Right cardiac atrium (tissue), 5 donors: ENCODE results near the gene UBQLN4. TPM values are rescaled to one million over a fixed set of nuclear protein-coding genes. Genes with fewer than 3 reads are reported as not detected.

Source experiments
- ATAC-seq, 2 donors: fragments of 200-7000 bp; cut with Tn5 transposase; one replicate each; pipeline versions ENCODE4 v1.8.0 to v1.9.1; 2020; ENCODE audit warnings: moderate library complexity in 2 of 2, mild to moderate bottlenecking in 1 of 2
- DNase-seq, 3 donors: peaks; one replicate each; pipeline ENCODE4 v3.0.0-alpha.2; 2020
- H3K27ac ChIP-seq: one replicate; pipeline ENCODE4 v1.5.1; 2013; ENCODE audit warnings: mild to moderate bottlenecking, low read length, control low read depth, moderate library complexity
- H3K27me3 ChIP-seq: one replicate; pipeline ENCODE4 v1.6.1; 2013; ENCODE audit not compliant: control insufficient read depth, insufficient read depth
- H3K4me1 ChIP-seq: one replicate; pipeline ENCODE4 v1.6.1; 2013; ENCODE audit warnings: low read length; ENCODE audit not compliant: control insufficient read depth, insufficient read depth
- H3K4me3 ChIP-seq: one replicate; pipeline ENCODE4 v1.5.1; 2013; ENCODE audit warnings: low read length, control low read depth
- H3K9me3 ChIP-seq: one replicate; pipeline ENCODE4 v1.6.1; 2013; ENCODE audit warnings: low read length; ENCODE audit not compliant: control insufficient read depth
- WGBS: extraction: QIAGEN DNeasy Blood & Tissue Kit; methylation state at CpG from one replicate; pipeline ENCODE4 v1.1.7; 2013; 5-methylcytosine and 5-hydroxymethylcytosine counted together
- intact Hi-C, 4 donors: fragments of 100-400 bp; cut with DNase I; formaldehyde crosslinking; loops; one replicate each; pipeline versions ENCODE4 v1.11.0 to v1.14.0; 2022 to 2023
- polyA plus RNA-seq: library from polyadenylated mRNA; stranded (reverse); fragments of 200-250 nt; gene quantifications from one replicate; pipeline ENCODE4 v1.2.3, GENCODE V29; 2013
- total RNA-seq, 4 donors: library from RNA; stranded (reverse); fragmentation: NEBNext Ultra II Directional; extraction: Animal tissue kit (Norgen Biotek cat#: 25700); gene quantifications; one replicate each; pipeline ENCODE4 v1.2.1, GENCODE V29; 2021
- donor health status: healthy with polysubstance abuse.
- donor health status: DM: no; HTN: yes; CAD: no.
- donor health status: DM: no; HTN: no; CAD: no.
- donor health status: DM: no; HTN: yes; CAD: no; lungs with severe emphysema.
- donor health status: DM: yes; HTN: yes; CAD: no.

The UBQLN4 gene
- total and polyA plus RNA-seq, 5 donors = 13.7 to 28.7 (median 26.7) TPM

- Histone ChIP-seq H3K9me3 (no peaks in the 10 kb centered on the region), H3K4me3 (no peak overlapping the region), H3K27me3 (no peaks in the 10 kb centered on the region), H3K27ac (no peak overlapping the region), H3K4me1 (peaks cover 9% of the 10 kb centered on the region)
- 75% methylated on average over 3 of the region's 3 CpGs for WGBS
- intact Hi-C loops = loop anchor here (2.0 to 10.0 kb wide), 3 partner anchors 35 to 129 kb away; no protein-coding TSS in a partner anchor
- ATAC-seq = no peak
- DNase-seq = peak in 1 of 3 donors; percentile 21
These were observed 42.4 kb upstream of the UBQLN4 start for GRCh38 chr1:156095906-156096508.

GRCh38 chr1:156091610-156092009 is 38.0 kb upstream of the UBQLN4 start:
- H3K9me3 ChIP-seq = no peaks in the 10 kb centered on the region
- WGBS = 63% methylated on average over 2 of the region's 2 CpGs
- DNase-seq = no peak
- intact Hi-C loops = loop anchor here in 3 of 4 donors (2.0 to 10.0 kb wide), 3 partner anchors 131 to 133 kb away; no protein-coding TSS in a partner anchor
- H3K4me1 ChIP-seq = no peaks in the 10 kb centered on the region
- ATAC-seq = no peak
- H3K4me3 ChIP-seq = no peak overlapping the region
- no peaks in the 10 kb centered on the region for H3K27me3 ChIP-seq
- no peak overlapping the region for H3K27ac ChIP-seq

- H3K4me3 ChIP-seq = no peak overlapping the region
- H3K27ac ChIP-seq = no peak overlapping the region
- H3K9me3 ChIP-seq = no peaks in the 10 kb centered on the region
- DNase-seq (peak; percentile 85 to 93 (median 93)), ATAC-seq (peak; percentile 76 to 85)
- H3K4me1 ChIP-seq = no peaks in the 10 kb centered on the region
- intact Hi-C loops = loop anchor here in 3 of 4 donors (2.0 to 10.0 kb wide), 3 partner anchors 132 to 134 kb away; no protein-coding TSS in a partner anchor
- no peaks in the 10 kb centered on the region for H3K27me3 ChIP-seq
- WGBS = 39% methylated on average over 14 of the region's 14 CpGs
These were observed 37.2 kb upstream of the UBQLN4 start for GRCh38 chr1:156090840-156091188.

GRCh38 chr1:156090138-156090839 is 36.7 kb upstream of the UBQLN4 start:
- DNase-seq (peak in 1 of 3 donors; percentile 4), ATAC-seq (peak; percentile 9 to 14)
- no peaks in the 10 kb centered on the region for H3K27me3 ChIP-seq
- WGBS = 34% methylated on average over 5 of the region's 5 CpGs
- no peak overlapping the region for H3K4me3 ChIP-seq
- no peaks in the 10 kb centered on the region for H3K4me1 ChIP-seq
- no peaks in the 10 kb centered on the region for H3K9me3 ChIP-seq
- H3K27ac ChIP-seq = no peak overlapping the region
- intact Hi-C loops = loop anchor here in 3 of 4 donors (2.0 to 10.0 kb wide), 3 partner anchors 133 to 135 kb away; no protein-coding TSS in a partner anchor

- no peak overlapping the region for H3K27ac ChIP-seq
These were observed 36.1 kb upstream of the UBQLN4 start for GRCh38 chr1:156089704-156090103.

GRCh38 chr1:156086256-156086662 is 32.7 kb upstream of the UBQLN4 start:
- no peak overlapping the region for H3K27ac ChIP-seq
- no peaks in the 10 kb centered on the region for H3K9me3 ChIP-seq
- intact Hi-C loops = loop anchor here in 2 of 4 donors (5.0 to 10.0 kb wide), 2 partner anchors 136 to 229 kb away; no protein-coding TSS in a partner anchor
- WGBS = 23% methylated on average over 1 of the region's 1 CpG
- no peak overlapping the region for H3K4me3 ChIP-seq
- H3K27me3 ChIP-seq = no peaks in the 10 kb centered on the region
- H3K4me1 ChIP-seq = no peaks in the 10 kb centered on the region
- ATAC-seq (no peak), DNase-seq (peak in 1 of 3 donors; percentile 49)

More at GRCh38 chr1:156089704-156090103, 36.1 kb upstream of the UBQLN4 start:
- H3K4me1 ChIP-seq = no peaks in the 10 kb centered on the region
- no peaks in the 10 kb centered on the region for H3K9me3 ChIP-seq
- DNase-seq (peak in 1 of 3 donors; percentile 57), ATAC-seq (no peak)
- H3K27me3 ChIP-seq = no peaks in the 10 kb centered on the region
- WGBS = 61% methylated on average over 6 of the region's 6 CpGs
- intact Hi-C loops = loop anchor here (2.0 to 10.0 kb wide), 5 partner anchors 133 to 225 kb away; no protein-coding TSS in a partner anchor
- H3K4me3 ChIP-seq = no peak overlapping the region

- ATAC-seq (no peak), DNase-seq (peak in 2 of 3 donors; percentile 3 to 17)
- no peak overlapping the region for H3K4me3 ChIP-seq
- WGBS = 52% methylated on average over 7 of the region's 7 CpGs
- intact Hi-C loops = loop anchor here in 1 of 4 donors (10.0 kb wide), 1 partner anchor 231 kb away; no protein-coding TSS in a partner anchor
- H3K27ac ChIP-seq = no peak overlapping the region
- no peaks in the 10 kb centered on the region for H3K27me3 ChIP-seq
- no peaks in the 10 kb centered on the region for H3K4me1 ChIP-seq
- H3K9me3 ChIP-seq = no peaks in the 10 kb centered on the region
These were observed 30.5 kb upstream of the UBQLN4 start for GRCh38 chr1:156083800-156084790.

GRCh38 chr1:156082309-156083091 is 28.9 kb upstream of the UBQLN4 start, which contains the start of gene MEX3A:
TSS of gene MEX3A (minus strand) at chr1:156082465. CDS start at chr1:156081998, 467 bp downstream.
- DNase-seq (peak; percentile 75 to 90 (median 88)), ATAC-seq (peak; percentile 86 to 88)
- intact Hi-C loops = loop anchor here in 1 of 4 donors (10.0 kb wide), 1 partner anchor 232 kb away; no protein-coding TSS in a partner anchor
- H3K4me3 ChIP-seq = peak within 1 kb of the TSS; percentile 91
- no peak within 1 kb of the TSS for H3K27ac ChIP-seq
- 0% methylated on average over 62 of the region's 62 CpGs for WGBS
- H3K4me1 ChIP-seq = no peaks in the 10 kb centered on the region
- no peaks in the 10 kb centered on the region for H3K27me3 ChIP-seq
- no peaks in the 10 kb centered on the region for H3K9me3 ChIP-seq

GRCh38 chr1:156081917-156082308 is 28.3 kb upstream of the UBQLN4 start:
- DNase-seq = no peak

More at GRCh38 chr1:156081917-156082308, 28.3 kb upstream of the UBQLN4 start:
- Histone ChIP-seq H3K9me3 (no peaks in the 10 kb centered on the region), H3K4me3 (peak overlapping the region; percentile 91), H3K27me3 (no peaks in the 10 kb centered on the region), H3K27ac (no peak overlapping the region), H3K4me1 (no peaks in the 10 kb centered on the region)
- intact Hi-C loops = loop anchor here in 1 of 4 donors (10.0 kb wide), 1 partner anchor 233 kb away; no protein-coding TSS in a partner anchor
- ATAC-seq = no peak
- WGBS = 0% methylated on average over 10 of the region's 10 CpGs
